ENCODE measurements around the gene TRPM5.
A peak's percentile ranks its signal among the peaks of the same experiment; 100 is the strongest.
"Not testable (repeated sequence)": the region's sequence is repeated elsewhere in the genome, so short reads cannot be mapped to it uniquely, and the experiment has no call there.

TRPM5 gene, protein sequence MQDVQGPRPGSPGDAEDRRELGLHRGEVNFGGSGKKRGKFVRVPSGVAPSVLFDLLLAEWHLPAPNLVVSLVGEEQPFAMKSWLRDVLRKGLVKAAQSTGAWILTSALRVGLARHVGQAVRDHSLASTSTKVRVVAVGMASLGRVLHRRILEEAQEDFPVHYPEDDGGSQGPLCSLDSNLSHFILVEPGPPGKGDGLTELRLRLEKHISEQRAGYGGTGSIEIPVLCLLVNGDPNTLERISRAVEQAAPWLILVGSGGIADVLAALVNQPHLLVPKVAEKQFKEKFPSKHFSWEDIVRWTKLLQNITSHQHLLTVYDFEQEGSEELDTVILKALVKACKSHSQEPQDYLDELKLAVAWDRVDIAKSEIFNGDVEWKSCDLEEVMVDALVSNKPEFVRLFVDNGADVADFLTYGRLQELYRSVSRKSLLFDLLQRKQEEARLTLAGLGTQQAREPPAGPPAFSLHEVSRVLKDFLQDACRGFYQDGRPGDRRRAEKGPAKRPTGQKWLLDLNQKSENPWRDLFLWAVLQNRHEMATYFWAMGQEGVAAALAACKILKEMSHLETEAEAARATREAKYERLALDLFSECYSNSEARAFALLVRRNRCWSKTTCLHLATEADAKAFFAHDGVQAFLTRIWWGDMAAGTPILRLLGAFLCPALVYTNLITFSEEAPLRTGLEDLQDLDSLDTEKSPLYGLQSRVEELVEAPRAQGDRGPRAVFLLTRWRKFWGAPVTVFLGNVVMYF (N-terminal part only)

GRCh38 chr11:2443881-2444820 lies at the start of gene TRPM5:
TRPM5 (minus strand) TSS chr11:2444514; CDS start chr11:2423036, 21,478 bp downstream.
- peak; percentile 83 for DNase-seq

DNA sequence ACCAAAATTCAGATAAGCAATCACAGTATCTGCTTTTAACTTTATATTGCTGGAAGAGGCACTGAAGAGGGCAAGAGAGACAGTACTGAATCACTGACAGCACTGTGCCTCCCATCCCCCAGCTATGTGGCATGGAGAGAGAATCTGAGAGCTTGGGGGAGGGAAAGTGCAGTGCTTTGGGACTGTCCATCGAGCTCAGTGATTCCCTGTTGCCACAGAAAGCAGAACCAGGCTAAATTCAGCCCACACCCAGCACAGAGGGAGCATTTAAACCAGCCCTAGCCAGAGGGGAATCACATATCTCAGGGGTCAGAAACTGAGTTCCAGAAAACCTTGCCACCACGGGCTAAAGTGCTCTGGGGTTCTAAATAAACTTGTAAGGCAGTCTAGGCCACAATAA lies 44.8 kb upstream of the TRPM5 start:
- DNase-seq, result no peak

DNA sequence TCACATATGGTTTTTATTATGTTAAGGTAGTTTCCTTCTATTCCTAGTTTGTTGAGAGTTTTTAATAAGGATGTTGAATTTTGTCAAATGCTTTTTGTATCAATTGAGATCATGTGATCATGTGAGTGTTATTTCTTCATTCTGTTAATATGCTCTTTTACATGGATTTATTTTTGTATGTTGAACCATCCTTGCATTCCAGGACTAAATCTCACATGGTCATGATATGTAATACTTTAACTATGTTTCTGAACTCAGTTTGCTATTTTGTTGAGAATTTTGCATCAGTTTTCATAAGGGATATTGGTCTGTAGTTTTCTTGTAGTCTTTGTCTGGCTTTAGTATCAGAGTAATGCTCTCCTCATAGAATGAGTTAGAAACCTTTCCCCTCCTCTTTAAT lies 43.7 kb upstream of the TRPM5 start:
- DNase-seq, result no peak

DNA sequence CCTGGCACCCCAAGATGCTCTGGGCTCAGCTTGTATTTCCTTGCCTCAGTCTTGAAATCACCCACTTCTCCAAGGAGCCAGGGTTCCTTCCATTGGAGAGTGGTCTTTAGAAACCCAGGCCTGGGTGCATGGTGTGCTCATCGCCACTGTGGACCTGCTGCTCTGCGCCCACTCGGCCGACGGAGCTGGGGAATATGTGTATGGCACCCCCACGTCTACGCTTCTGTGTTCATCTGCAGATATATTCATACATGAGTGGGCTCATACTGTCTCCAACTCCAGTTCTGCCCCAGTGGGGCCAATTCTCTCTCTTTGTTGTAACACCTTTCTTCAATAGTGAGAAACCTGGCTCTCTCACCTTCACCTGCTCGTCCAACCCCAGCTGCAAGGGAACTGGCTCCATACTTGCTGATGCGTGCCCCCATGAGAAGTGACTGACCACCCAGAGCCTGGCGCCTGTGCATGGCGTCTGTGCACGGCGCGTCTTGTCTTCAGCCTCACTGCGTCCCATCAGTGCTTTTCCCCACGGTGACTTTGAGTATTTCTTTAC lies 40.3 kb upstream of the TRPM5 start:
- DNase-seq, result no peak

GRCh38 chr11:2483426-2483825 lies 39.1 kb upstream of the TRPM5 start:
- DNase-seq, result no peak

GRCh38 chr11:2482745-2483144 lies 38.4 kb upstream of the TRPM5 start:
- DNase-seq, result no peak

DNA sequence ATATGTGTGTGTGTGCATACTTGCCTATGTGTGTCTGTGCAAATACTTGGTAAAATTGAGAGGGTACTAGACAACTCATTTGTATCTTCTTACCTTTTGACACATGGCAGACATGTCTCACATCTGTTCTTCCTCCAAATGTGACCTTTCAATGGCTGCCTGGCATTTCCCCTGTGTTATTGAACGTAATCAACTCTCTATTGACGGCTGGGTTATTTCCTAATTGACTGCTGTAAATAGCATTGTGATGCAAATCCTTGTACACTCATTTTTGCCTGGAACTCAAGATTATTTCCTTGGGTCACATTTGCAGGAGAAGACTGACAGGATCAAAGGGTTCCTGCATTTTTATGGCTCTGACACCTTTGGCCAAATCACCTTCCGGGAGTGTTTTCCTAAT lies 37.9 kb upstream of the TRPM5 start:
- no peak for DNase-seq

- peak; percentile 32 for DNase-seq
These were observed 36.9 kb upstream of the TRPM5 start for GRCh38 chr11:2481253-2481652.

GRCh38 chr11:2480874-2481220 lies 36.5 kb upstream of the TRPM5 start:
- no peak for DNase-seq

DNA sequence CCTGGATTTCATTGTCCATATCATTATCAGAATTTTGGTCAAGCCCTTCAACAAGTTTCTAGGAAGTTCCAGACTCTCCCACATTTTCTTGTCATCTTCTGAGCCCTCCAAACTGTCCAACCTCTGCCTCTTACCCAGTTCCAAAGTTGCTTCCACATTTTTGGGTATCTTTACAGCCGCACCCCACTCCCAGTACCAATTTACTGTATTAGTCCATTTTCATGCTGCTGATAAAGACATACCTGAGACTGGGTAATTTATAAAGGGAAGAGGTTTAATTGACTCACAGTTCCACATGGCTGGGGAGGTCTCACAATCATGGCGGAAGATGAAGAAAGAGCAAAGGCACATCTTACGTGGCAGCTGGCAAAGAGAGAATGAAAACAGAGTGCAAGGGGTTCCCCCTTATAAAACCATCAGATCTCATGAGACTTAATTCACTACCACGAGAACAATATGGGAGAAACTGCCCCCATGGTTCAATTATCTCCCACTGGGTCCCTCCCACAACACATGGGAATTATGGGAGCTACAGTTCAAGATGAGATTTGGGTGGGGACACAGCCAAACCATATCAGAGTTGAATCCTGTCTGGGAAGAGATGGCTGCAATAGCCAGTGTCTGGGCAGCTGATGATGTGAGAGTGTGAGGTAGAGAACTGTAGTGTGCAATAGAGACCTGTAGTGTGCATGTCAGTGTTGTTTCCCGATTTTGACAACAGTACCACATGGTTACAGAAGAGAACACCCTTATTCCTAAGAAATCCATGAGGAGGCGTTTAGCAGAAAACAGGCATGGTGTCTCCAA lies 36.0 kb upstream of the TRPM5 start:
- DNase-seq, result not testable (repeated sequence)

DNA sequence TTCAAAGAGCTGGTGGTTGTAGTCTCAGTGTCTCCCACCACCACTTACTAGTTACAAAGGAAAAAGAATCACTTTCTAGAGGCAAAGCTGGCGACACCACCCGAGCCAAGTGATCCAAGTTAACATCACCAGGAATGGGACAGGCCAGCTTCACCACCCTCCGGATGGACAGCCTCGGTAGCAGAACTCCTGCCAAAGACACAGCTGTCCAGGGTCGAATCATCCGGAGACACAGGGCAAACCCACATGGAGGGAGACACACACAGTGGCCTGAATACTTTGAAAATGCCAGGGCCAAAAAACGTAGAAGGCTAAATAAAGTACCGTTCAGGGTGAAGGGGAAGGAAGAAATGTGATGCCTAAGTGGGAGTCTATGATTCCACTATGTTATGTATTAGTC lies 33.6 kb upstream of the TRPM5 start:
- DNase-seq, result no peak

DNA sequence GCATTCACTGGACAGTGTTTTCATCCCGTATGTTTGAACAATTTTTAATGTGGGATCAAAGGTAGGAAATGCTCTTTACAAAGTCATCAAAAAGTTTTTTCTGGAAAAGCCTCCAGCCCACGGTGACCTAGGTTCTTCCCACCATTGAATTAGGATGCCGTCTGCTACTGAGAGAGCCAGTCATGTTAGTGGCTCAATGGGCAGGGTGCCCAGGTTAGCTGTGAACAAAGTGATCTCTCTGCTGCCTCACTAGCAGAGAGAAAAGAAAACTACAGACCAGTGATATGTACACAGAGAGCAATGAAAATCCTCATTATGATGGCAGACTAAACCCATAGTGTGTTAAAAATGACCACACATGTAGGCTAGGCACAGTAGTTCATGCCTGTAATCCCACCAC lies 32.9 kb upstream of the TRPM5 start:
- no peak for DNase-seq

DNA sequence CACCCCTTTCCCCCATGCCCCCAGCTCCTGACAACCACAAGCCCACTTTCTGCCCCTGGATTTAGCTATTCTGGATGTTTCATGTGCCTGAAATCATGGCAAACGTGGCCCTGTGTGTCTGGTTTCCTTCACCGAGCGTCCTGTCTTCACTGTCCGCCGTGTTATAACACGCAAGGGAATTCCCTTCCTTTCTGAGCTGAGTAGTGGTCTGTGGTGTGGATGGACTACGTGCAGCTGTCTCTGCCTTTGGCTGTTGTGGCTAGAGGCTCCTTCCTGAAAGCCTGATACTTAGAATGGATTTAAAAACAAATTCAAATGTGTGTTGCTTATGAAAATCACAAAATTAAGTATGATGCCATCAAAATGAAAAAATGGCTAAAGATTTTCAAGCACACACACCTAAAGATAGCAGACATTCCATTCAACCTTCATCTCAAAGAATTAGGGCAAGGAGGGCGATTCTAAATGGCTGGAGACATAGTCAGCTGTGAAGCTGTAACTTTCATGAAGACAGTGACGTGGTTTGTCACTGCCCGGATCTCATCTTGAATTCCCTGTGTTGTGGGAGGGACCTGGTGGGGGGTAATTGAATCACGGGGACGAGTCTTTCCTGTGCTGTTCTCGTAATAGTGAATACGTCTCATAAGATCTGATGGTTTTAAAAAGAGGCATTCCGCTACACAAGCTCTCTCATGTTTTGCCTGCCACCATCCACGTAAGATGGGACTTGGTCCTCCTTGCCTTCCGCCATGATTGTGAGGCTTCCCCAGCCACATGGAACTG lies 31.0 kb upstream of the TRPM5 start:
- no peak for DNase-seq

DNA sequence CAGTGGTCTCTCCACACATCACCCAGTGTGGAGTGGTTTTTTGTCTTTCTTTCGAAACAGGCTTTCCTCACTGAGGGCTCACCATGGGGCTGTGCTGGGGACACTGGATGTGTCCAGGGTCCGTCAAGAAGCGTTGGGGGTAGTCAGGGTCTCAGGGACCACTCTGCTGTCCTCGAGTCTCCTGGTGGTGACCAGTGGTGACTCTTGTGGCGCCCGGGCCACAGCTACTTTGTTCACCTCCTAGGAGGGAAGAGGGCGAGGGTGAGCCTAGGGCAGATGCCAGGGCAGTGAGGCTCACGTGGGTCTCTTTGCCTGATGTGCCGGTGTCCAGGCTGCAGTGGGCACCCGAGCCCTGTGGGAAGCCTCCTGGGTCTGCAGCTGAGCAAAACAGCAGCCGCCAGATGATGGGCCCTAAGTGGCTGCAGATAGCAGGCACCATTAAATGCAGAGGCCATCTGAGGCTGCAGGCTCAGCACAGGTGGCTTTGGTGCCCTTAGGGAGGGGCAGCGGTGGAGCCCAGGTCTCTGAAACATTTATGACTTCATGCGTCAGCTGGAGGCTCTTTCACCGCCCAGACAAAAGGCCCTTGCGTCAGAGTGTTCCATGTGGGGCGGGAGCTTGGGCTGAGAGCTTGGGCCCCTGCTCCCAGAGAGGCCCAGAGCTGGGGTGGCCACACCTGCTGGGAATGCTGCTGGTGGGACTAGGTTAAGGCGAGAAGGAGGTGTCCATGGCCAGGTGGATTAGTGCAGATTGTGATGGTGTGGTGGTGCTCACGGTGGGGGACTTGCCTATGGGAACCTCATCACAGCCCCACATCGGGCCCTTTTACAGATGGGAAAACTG lies 30.0 kb upstream of the TRPM5 start:
- no peak for DNase-seq

DNA sequence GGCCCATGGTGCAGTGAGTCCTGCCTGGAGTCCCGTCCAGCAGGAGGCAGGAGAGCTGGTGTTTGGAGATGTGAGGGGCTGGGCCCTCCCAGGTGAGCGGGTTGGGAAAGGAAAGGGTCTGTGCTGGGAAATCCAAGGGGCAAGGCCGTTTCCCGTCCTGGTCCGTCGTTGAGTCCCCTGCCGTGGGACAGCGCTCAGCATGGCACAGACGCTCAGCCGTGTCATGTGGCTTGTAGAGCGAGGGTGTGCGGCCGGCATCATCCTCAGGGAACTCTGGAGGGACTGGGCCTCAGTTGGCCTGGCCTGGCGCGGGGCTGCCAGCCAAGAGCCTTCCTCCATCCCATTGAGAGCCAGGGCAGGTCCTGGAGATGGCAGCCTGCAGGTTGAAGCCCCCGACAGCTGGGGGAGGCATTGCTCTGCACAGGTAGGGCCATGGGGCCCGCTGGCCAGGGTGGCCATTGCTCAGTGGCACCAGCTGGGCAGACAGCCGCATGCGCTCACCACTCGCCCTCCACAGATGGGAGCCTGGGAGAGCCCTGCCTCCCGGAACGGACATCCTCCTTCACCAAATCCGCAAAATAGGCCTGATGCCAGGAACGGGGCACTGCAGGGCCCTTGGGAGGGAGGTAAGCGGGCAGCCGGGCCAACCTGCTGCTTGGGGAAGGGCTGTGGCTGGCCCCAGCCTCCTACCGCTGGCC lies 29.2 kb upstream of the TRPM5 start:
- DNase-seq, result no peak

- no peak for DNase-seq
These were observed 28.3 kb upstream of the TRPM5 start for GRCh38 chr11:2472428-2473186.

DNA sequence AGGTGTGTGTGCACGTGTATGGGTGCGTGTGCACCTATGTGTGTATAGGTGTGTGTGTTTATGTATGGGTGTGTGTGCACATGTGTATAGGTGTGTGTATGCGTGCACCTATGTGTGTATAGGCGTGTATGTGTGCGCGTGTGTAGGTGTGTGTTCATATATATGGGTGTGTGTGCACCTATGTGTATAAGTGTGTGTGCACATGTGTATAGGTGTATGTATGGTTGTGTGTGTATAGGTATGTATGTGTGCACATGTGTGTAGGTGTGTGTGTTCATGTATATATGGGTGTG lies 27.4 kb upstream of the TRPM5 start:
- DNase-seq, result no peak

DNA sequence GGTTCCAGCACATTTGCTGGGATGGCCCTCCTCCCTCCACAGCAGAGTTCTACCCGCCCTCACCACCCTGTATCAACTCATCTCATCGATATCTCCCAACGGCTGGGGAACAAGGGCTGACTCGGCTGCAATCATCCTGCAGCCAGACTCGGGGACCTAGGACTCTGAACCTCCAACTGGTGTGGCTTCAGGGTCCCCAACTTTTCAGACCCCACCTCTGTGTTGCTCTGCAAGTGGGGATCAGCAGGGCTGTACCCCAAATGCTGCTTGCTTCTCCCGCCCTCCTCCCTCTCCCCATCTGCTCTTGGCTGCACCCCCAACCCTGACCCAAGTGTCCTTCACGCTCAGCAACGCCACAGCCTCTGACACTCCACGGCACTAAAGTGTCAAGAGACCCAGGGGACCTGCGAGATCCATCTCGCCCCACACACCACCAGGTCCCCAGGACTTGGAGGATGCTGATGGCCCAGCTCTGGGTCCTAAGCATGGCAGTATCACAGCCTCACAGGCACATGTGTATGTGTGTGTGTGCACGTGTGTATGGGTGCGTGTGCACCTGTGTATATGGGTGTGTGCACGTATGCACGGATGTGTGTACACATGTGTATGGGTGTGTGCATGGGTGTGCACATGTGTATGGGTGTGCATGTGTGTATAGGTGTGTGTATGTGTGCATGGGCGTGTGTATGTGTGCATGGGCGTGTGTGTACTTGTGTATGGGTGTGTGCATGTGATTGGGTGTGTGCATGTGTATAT lies 26.9 kb upstream of the TRPM5 start:
- no peak for DNase-seq
